H9 (cell line): ENCODE results near the gene KIF15. TPM values are rescaled to one million over a fixed set of nuclear protein-coding genes. Genes with fewer than 3 reads are reported as not detected.

Experiments used
- DNase-seq: peaks from one replicate; pipeline ENCODE4 v3.0.0-alpha.2; 2017
- H2AFZ ChIP-seq: one replicate; pipeline ENCODE4 v1.6.1; 2013; ENCODE audit warnings: mild to moderate bottlenecking, low read length, control low read depth, moderate library complexity
- H2AK5ac ChIP-seq: 2 replicates; pipeline ENCODE4 v1.6.1; 2013; ENCODE audit warnings: low read length, control low read depth, mixed read lengths; ENCODE audit not compliant: insufficient read length
- H2BK120ac ChIP-seq: one replicate; pipeline ENCODE4 v1.6.1; 2013; ENCODE audit warnings: low read depth, mild to moderate bottlenecking, low read length, control low read depth, inconsistent platforms; ENCODE audit not compliant: poor library complexity, severe bottlenecking
- H2BK12ac ChIP-seq: 2 replicates; pipeline ENCODE4 v1.6.1; 2013; ENCODE audit warnings: low read length, control low read depth, mixed read lengths, low read depth; ENCODE audit not compliant: insufficient read length
- H2BK15ac ChIP-seq: 2 replicates; pipeline ENCODE4 v1.6.1; 2013; ENCODE audit warnings: low read depth, low read length, control low read depth
- H2BK20ac ChIP-seq: one replicate; pipeline ENCODE4 v1.6.1; 2013; ENCODE audit warnings: low read depth, mild to moderate bottlenecking, low read length, control low read depth, inconsistent platforms; ENCODE audit not compliant: poor library complexity, severe bottlenecking
- H2BK5ac ChIP-seq: 2 replicates; pipeline ENCODE4 v1.6.1; 2013; ENCODE audit warnings: low read length, control low read depth, mixed read lengths; ENCODE audit not compliant: insufficient read length
- H3K14ac ChIP-seq: 2 replicates; pipeline ENCODE4 v1.6.1; 2013; ENCODE audit warnings: low read length, control low read depth; ENCODE audit not compliant: insufficient read depth
- H3K18ac ChIP-seq: 2 replicates; pipeline ENCODE4 v1.6.1; 2013; ENCODE audit warnings: low read depth, mild to moderate bottlenecking, mixed read lengths, low read length, control low read depth; ENCODE audit not compliant: insufficient read length
- H3K23ac ChIP-seq: 2 replicates; pipeline ENCODE4 v1.6.1; 2013; ENCODE audit warnings: low read length, control low read depth, mixed read lengths, low read depth; ENCODE audit not compliant: insufficient read length
- H3K23me2 ChIP-seq: 2 replicates; pipeline ENCODE4 v1.6.1; 2013; ENCODE audit warnings: low read depth, mild to moderate bottlenecking, mixed read lengths, low read length, control low read depth; ENCODE audit not compliant: insufficient read length, poor library complexity, severe bottlenecking
- H3K27ac ChIP-seq: 2 replicates; pipeline ENCODE4 v1.5.1; 2013; ENCODE audit warnings: low read length, control low read depth, mixed read lengths, low read depth; ENCODE audit not compliant: insufficient read length
- H3K27me3 ChIP-seq: 2 replicates; pipeline ENCODE4 v1.6.1; 2013; ENCODE audit warnings: low read length, control low read depth, inconsistent platforms; ENCODE audit not compliant: insufficient read depth
- H3K4ac ChIP-seq: 2 replicates; pipeline ENCODE4 v1.6.1; 2013; ENCODE audit warnings: low read depth, mild to moderate bottlenecking, control low read depth, inconsistent platforms, low read length, moderate library complexity
- H3K4me1 ChIP-seq: 2 replicates; pipeline ENCODE4 v1.6.1; 2013; ENCODE audit warnings: low read length, control low read depth, inconsistent platforms; ENCODE audit not compliant: insufficient read depth
- H3K4me2 ChIP-seq: 2 replicates; pipeline ENCODE4 v1.6.1; 2013; ENCODE audit warnings: low read length, control low read depth, mixed read lengths; ENCODE audit not compliant: insufficient read length, insufficient read depth
- H3K56ac ChIP-seq: 2 replicates; pipeline ENCODE4 v1.6.1; 2013; ENCODE audit warnings: low read depth, mild to moderate bottlenecking, mixed read lengths, low read length, control low read depth; ENCODE audit not compliant: insufficient read length
- H3K79me1 ChIP-seq: 2 replicates; pipeline ENCODE4 v1.6.1; 2013; ENCODE audit warnings: low read depth, mild to moderate bottlenecking, moderate library complexity, low read length, control low read depth, inconsistent platforms; ENCODE audit not compliant: insufficient read depth, poor library complexity, severe bottlenecking
- H3K79me2 ChIP-seq: 2 replicates; pipeline ENCODE4 v1.6.1; 2013; ENCODE audit warnings: low read length, control low read depth, inconsistent platforms; ENCODE audit not compliant: insufficient read depth
- H3K9ac ChIP-seq: 2 replicates; pipeline ENCODE4 v1.6.1; 2013; ENCODE audit warnings: low read length, control low read depth, mixed read lengths; ENCODE audit not compliant: insufficient read length; ENCODE audit errors: extremely low read depth
- H3K9me3 ChIP-seq: one replicate; pipeline ENCODE4 v1.6.1; 2013; ENCODE audit warnings: low read depth, low read length, inconsistent platforms; ENCODE audit not compliant: control insufficient read depth
- H3T11ph ChIP-seq: one replicate; pipeline ENCODE4 v1.6.1; 2013; ENCODE audit warnings: mild to moderate bottlenecking, low read length, control low read depth, inconsistent platforms
- H4K20me1 ChIP-seq: one replicate; pipeline ENCODE4 v1.6.1; 2013; ENCODE audit not compliant: control insufficient read depth, insufficient read length, insufficient read depth
- H4K5ac ChIP-seq: 2 replicates; pipeline ENCODE4 v1.6.1; 2013; ENCODE audit warnings: low read depth, mild to moderate bottlenecking, mixed read lengths, low read length, control low read depth; ENCODE audit not compliant: insufficient read length
- H4K8ac ChIP-seq: replicated peaks from 2 replicates; pipeline ENCODE4 v1.6.1; 2013; ENCODE audit warnings: low read length, control low read depth, mixed read lengths, low read depth; ENCODE audit not compliant: insufficient read length
- H4K91ac ChIP-seq: 2 replicates; pipeline ENCODE4 v1.6.1; 2013; ENCODE audit warnings: low read depth, mild to moderate bottlenecking, moderate library complexity, mixed read lengths, low read length, control low read depth; ENCODE audit not compliant: insufficient read length
- H3K27ac Mint-ChIP-seq, 3 experiments: 2 replicates in 2 of 3; 3 replicates in 1 of 3; pipeline ENCODE4 v1.8.0; 2020 to 2021; ENCODE audit warnings: mixed read lengths in 3 of 3, mild to moderate bottlenecking in 1 of 3, moderate library complexity in 1 of 3
- H3K27me3 Mint-ChIP-seq: 2 replicates; pipeline ENCODE4 v1.8.0; 2021; ENCODE audit warnings: low read depth, mild to moderate bottlenecking, moderate library complexity, mixed read lengths
- H3K36me3 Mint-ChIP-seq, 3 experiments: 2 replicates in 2 of 3; 3 replicates in 1 of 3; pipeline ENCODE4 v1.8.0; 2020 to 2021; ENCODE audit warnings: low read depth in 3 of 3, mixed read lengths in 3 of 3; ENCODE audit not compliant: insufficient read depth in 1 of 3
- H3K4me1 Mint-ChIP-seq, 2 experiments: 2 replicates each; pipeline ENCODE4 v1.8.0; 2020; ENCODE audit warnings: mixed read lengths in 2 of 2
- H3K4me3 Mint-ChIP-seq, 2 experiments: 2 replicates in 1 of 2; 3 replicates in 1 of 2; pipeline ENCODE4 v1.8.0; 2020 to 2021; ENCODE audit warnings: mild to moderate bottlenecking in 2 of 2, mixed read lengths in 2 of 2, moderate library complexity in 1 of 2
- H3K9me3 Mint-ChIP-seq, 2 experiments: 2 replicates in 1 of 2; 3 replicates in 1 of 2; pipeline ENCODE4 v1.8.0; 2020; ENCODE audit warnings: mild to moderate bottlenecking in 2 of 2, mixed read lengths in 2 of 2, moderate library complexity in 1 of 2
- CTCF ChIP-seq: fragments of 200-600 bp; sonication (generic); conservative IDR thresholded peaks from 3 replicates; pipeline ENCODE4 v1.8.0; 2021; ENCODE audit warnings: antibody characterized with exemption, mild to moderate bottlenecking
- WGBS: extraction: QIAGEN DNeasy Blood & Tissue Kit; methylation state at CpG from one replicate; pipeline ENCODE4 v1.1.7; 2013; ENCODE audit warnings: missing lambda C conversion rate, low lambda C conversion rate, mixed read lengths; ENCODE audit not compliant: insufficient read length; ENCODE audit errors: extremely low coverage; 5-methylcytosine and 5-hydroxymethylcytosine counted together
- total RNA-seq: library from RNA; stranded (reverse); gene quantifications from 2 replicates; pipeline ENCODE4 v1.2.1, GENCODE V29; 2021

The KIF15 gene
- total RNA-seq, 1 experiment from 2014 or later: 25.0 TPM

GRCh38 chr3:44890258-44890657, 128.7 kb downstream of the KIF15 start:
- no peak overlapping the region for H3K56ac ChIP-seq
- H3K4me3 Mint-ChIP-seq: no peak overlapping the region
- no peak overlapping the region for H4K8ac ChIP-seq
- H3K27me3 Mint-ChIP-seq: no peaks in the 10 kb centered on the region
- no peak overlapping the region for H4K5ac ChIP-seq
- no peak overlapping the region for H2AK5ac ChIP-seq
- no peak overlapping the region for H3K18ac ChIP-seq
- H3K9me3 Mint-ChIP-seq: no peaks in the 10 kb centered on the region
- no peaks in the 10 kb centered on the region for H4K20me1 ChIP-seq
- H3K27ac Mint-ChIP-seq: no peak overlapping the region
- no peak overlapping the region for H3K9ac ChIP-seq
- no peak overlapping the region for H2BK120ac ChIP-seq
- no peaks in the 10 kb centered on the region for H3K79me2 ChIP-seq
- H2BK5ac ChIP-seq: no peak overlapping the region
- H3K14ac ChIP-seq: no peak overlapping the region
- TF ChIP-seq CTCF: no peak
- H2AFZ ChIP-seq: no peak overlapping the region
- no peak overlapping the region for H3K4ac ChIP-seq
- peaks cover 6 to 18% of the 10 kb centered on the region in 2 experiments; a peak in 3 of 4 replicates for H3K4me1 Mint-ChIP-seq
- no peak overlapping the region for H3T11ph ChIP-seq
- H3K79me1 ChIP-seq: no peaks in the 10 kb centered on the region
- H3K36me3 Mint-ChIP-seq: no peaks in the 10 kb centered on the region; a peak in 1 of 7 replicates
- DNase-seq: no peak
- peaks cover 9% of the 10 kb centered on the region; the same call in 1 of the 2 replicates for H3K4me1 ChIP-seq
- no peak overlapping the region for H2BK20ac ChIP-seq
- no peaks in the 10 kb centered on the region for H3K23me2 ChIP-seq
- no CpG with 5 or more reads among the region's 3 CpGs for WGBS
- no peaks in the 10 kb centered on the region; the same call in 1 of the 2 replicates for H3K27me3 ChIP-seq
- no peak overlapping the region for H2BK15ac ChIP-seq
- no peaks in the 10 kb centered on the region for H3K9me3 ChIP-seq
- H4K91ac ChIP-seq: no peak overlapping the region
- no peak overlapping the region for H3K4me2 ChIP-seq
- H3K27ac ChIP-seq: no peak overlapping the region
- H2BK12ac ChIP-seq: no peak overlapping the region
- no peak overlapping the region for H3K23ac ChIP-seq
